H1 (cell line): ENCODE results near the gene RHEX. TPM values are rescaled to one million over a fixed set of nuclear protein-coding genes. Genes with fewer than 3 reads are reported as not detected.

ENCODE experiments used
- CTCF ChIA-PET: fragments of 300-600 bp; sonication (Branson Sonifier 250); formaldehyde crosslinking; loops from one replicate; lab custom pipeline; 2021; ENCODE audit not compliant: partially characterized antibody; lab: Charles Lee
- POLR2A ChIA-PET: fragments of 300-600 bp; sonication (Branson Sonifier 250); formaldehyde crosslinking; loops from one replicate; lab custom pipeline; 2021; ENCODE audit warnings: inconsistent platforms; ENCODE audit not compliant: partially characterized antibody; lab: Charles Lee
- DNase-seq, 2 experiments: peaks; one replicate each; pipeline versions ENCODE4 v3.0.0 to v3.0.0-alpha.2; 2010 to 2022; ENCODE audit warnings: low spot score in 2 of 2, low read depth in 1 of 2, mixed read lengths in 1 of 2
- FAIRE-seq: peaks from 2 replicates; lab custom pipeline; 2011; peaks lifted over from hg19 to GRCh38; lab: Jason Lieb, UNC
- H2AFZ ChIP-seq: 2 replicates; pipeline ENCODE4 v1.8.1; 2012; ENCODE audit warnings: low read length, inconsistent platforms
- H2AK5ac ChIP-seq: 2 replicates; pipeline ENCODE4 v1.6.1; 2013; ENCODE audit warnings: low read depth, low read length
- H2BK120ac ChIP-seq: replicated peaks from 2 replicates; pipeline ENCODE3; 2013; ENCODE audit warnings: low read depth, low read length, inconsistent platforms
- H2BK12ac ChIP-seq: 2 replicates; pipeline ENCODE4 v1.6.1; 2013; ENCODE audit warnings: low read depth, low read length
- H2BK15ac ChIP-seq: 2 replicates; pipeline ENCODE4 v1.6.1; 2013; ENCODE audit warnings: low read length
- H2BK20ac ChIP-seq: 2 replicates; pipeline ENCODE4 v1.6.1; 2013; ENCODE audit warnings: low read length
- H2BK5ac ChIP-seq: 2 replicates; pipeline ENCODE4 v1.6.1; 2013; ENCODE audit warnings: low read depth, low read length
- H3K14ac ChIP-seq: 2 replicates; pipeline ENCODE4 v1.6.1; 2013; ENCODE audit warnings: inconsistent platforms; ENCODE audit not compliant: insufficient read length
- H3K18ac ChIP-seq: 2 replicates; pipeline ENCODE4 v1.6.1; 2013; ENCODE audit warnings: low read length; ENCODE audit errors: extremely low read depth
- H3K23ac ChIP-seq: 2 replicates; pipeline ENCODE4 v1.6.1; 2013; ENCODE audit warnings: inconsistent platforms; ENCODE audit not compliant: insufficient read length
- H3K23me2 ChIP-seq: 2 replicates; pipeline ENCODE4 v1.6.1; 2013; ENCODE audit warnings: low read depth, low read length
- H3K27ac ChIP-seq: 2 replicates; pipeline ENCODE4 v1.6.1; 2011; ENCODE audit warnings: low read depth, low read length, inconsistent platforms
- H3K27me3 ChIP-seq, 4 experiments: replicated peaks in 1 of 4; 1 replicate in 1 of 4; 2 replicates in 3 of 4; pipeline versions ENCODE4 v1.6.1 to v1.8.1; 2011 to 2013; ENCODE audit warnings: low read length in 3 of 4, mild to moderate bottlenecking in 3 of 4, inconsistent platforms in 2 of 4, mixed read lengths in 2 of 4, moderate library complexity in 1 of 4; ENCODE audit not compliant: control insufficient read depth in 3 of 4, insufficient read depth in 3 of 4; ENCODE audit errors: extremely low read depth in 1 of 4
- H3K36me3 ChIP-seq, 4 experiments: 2 replicates each; pipeline versions ENCODE4 v1.6.1 to v1.8.1; 2011 to 2013; ENCODE audit warnings: mild to moderate bottlenecking in 4 of 4, low read length in 3 of 4, moderate library complexity in 2 of 4, control low read depth in 1 of 4, inconsistent platforms in 1 of 4; ENCODE audit not compliant: insufficient read depth in 4 of 4, control insufficient read depth in 2 of 4
- H3K4ac ChIP-seq: replicated peaks from 2 replicates; pipeline ENCODE3; 2013; ENCODE audit warnings: low read length, low read depth, mixed read lengths, inconsistent platforms; ENCODE audit not compliant: insufficient read length
- H3K4me1 ChIP-seq, 4 experiments: replicated peaks in 1 of 4; 1 replicate in 1 of 4; 2 replicates in 3 of 4; pipeline versions ENCODE4 v1.6.1 to v1.8.1; 2011 to 2013; ENCODE audit warnings: low read length in 3 of 4, inconsistent platforms in 2 of 4, mixed read lengths in 1 of 4; ENCODE audit not compliant: insufficient read depth in 4 of 4, control insufficient read depth in 3 of 4
- H3K4me2 ChIP-seq, 2 experiments: 2 replicates each; pipeline versions ENCODE4 v1.6.1 to v1.8.1; 2011 to 2013; ENCODE audit warnings: low read depth in 2 of 2, low read length in 2 of 2, control low read depth in 1 of 2, inconsistent platforms in 1 of 2, mild to moderate bottlenecking in 1 of 2; ENCODE audit not compliant: insufficient read depth in 1 of 2
- H3K4me3 ChIP-seq, 4 experiments: fragments of 200-600, 300-600 bp in 1 of 4; sonication (generic), shearing (Covaris generic), sonication (Bioruptor Twin) in 1 of 4; 2 replicates each; pipeline versions ENCODE4 v1.5.1 to v1.8.1; 2011 to 2016; ENCODE audit warnings: low read length in 4 of 4, low read depth in 3 of 4, control low read depth in 2 of 4, inconsistent platforms in 2 of 4, mild to moderate bottlenecking in 2 of 4, mixed read lengths in 1 of 4, moderate library complexity in 1 of 4; ENCODE audit not compliant: insufficient read depth in 2 of 4; ENCODE audit errors: extremely low read depth in 1 of 4
- H3K56ac ChIP-seq: replicated peaks from 2 replicates; pipeline ENCODE3; 2013; ENCODE audit warnings: low read depth, mild to moderate bottlenecking, mixed read lengths, low read length, inconsistent platforms; ENCODE audit not compliant: insufficient read length
- H3K79me1 ChIP-seq: 2 replicates; pipeline ENCODE4 v1.6.1; 2013; ENCODE audit warnings: low read depth, low read length, control low read depth
- H3K79me2 ChIP-seq, 2 experiments: 2 replicates each; pipeline versions ENCODE4 v1.6.1 to v1.8.1; 2012 to 2013; ENCODE audit warnings: low read length in 2 of 2, mild to moderate bottlenecking in 2 of 2, inconsistent platforms in 1 of 2; ENCODE audit not compliant: insufficient read depth in 2 of 2, control insufficient read depth in 1 of 2
- H3K9ac ChIP-seq, 4 experiments: replicated peaks in 1 of 4; 1 replicate in 1 of 4; 2 replicates in 3 of 4; pipeline versions ENCODE4 v1.6.1 to v1.8.1; 2011 to 2013; ENCODE audit warnings: low read depth in 3 of 4, low read length in 3 of 4, control low read depth in 2 of 4, mild to moderate bottlenecking in 2 of 4, moderate library complexity in 2 of 4, inconsistent platforms in 1 of 4; ENCODE audit errors: extremely low read depth in 1 of 4
- H3K9me3 ChIP-seq, 2 experiments: 2 replicates each; pipeline versions ENCODE4 v1.6.1 to v1.8.1; 2012 to 2013; ENCODE audit warnings: mild to moderate bottlenecking in 2 of 2, moderate library complexity in 2 of 2, control low read depth in 1 of 2, inconsistent platforms in 1 of 2, low read depth in 1 of 2, low read length in 1 of 2, mixed read lengths in 1 of 2; ENCODE audit not compliant: insufficient read depth in 2 of 2
- H4K20me1 ChIP-seq, 2 experiments: replicated peaks in 1 of 2; 2 replicates each; pipeline versions ENCODE3 to v1.8.1; 2011 to 2013; ENCODE audit warnings: inconsistent platforms in 2 of 2, low read length in 2 of 2, mild to moderate bottlenecking in 1 of 2; ENCODE audit not compliant: insufficient read depth in 2 of 2, control insufficient read depth in 1 of 2
- H4K5ac ChIP-seq: 2 replicates; pipeline ENCODE4 v1.6.1; 2013; ENCODE audit warnings: low read length, low read depth, mixed read lengths, inconsistent platforms; ENCODE audit not compliant: insufficient read length
- H4K8ac ChIP-seq: 2 replicates; pipeline ENCODE4 v1.8.0; 2013; ENCODE audit warnings: mild to moderate bottlenecking, moderate library complexity, low read length, inconsistent platforms; ENCODE audit not compliant: insufficient read depth; ENCODE audit errors: extremely low read depth
- H4K91ac ChIP-seq: replicated peaks from 2 replicates; pipeline ENCODE3; 2013; ENCODE audit warnings: low read length, mixed read lengths, inconsistent platforms; ENCODE audit not compliant: insufficient read length
- CBX5 ChIP-seq: fragments of 300-800, 300-1000 bp; sonication (generic); IDR thresholded peaks from 2 replicates; pipeline ENCODE4 v1.7.1; 2016; ENCODE audit warnings: antibody characterized with exemption, low read length, low read depth
- CBX8 ChIP-seq: fragments of 300-800, 300-1000 bp; sonication (generic); IDR thresholded peaks from 2 replicates; pipeline ENCODE4 v1.7.1; 2016; ENCODE audit warnings: low read depth, low read length, borderline replicate concordance
- SUZ12 ChIP-seq: fragments of 200-600 bp; sonication (generic); IDR thresholded peaks from 2 replicates; pipeline ENCODE4 v1.6.1; 2012; ENCODE audit warnings: mild to moderate bottlenecking, inconsistent platforms, low read length, moderate library complexity, mixed read lengths
- TEAD4 ChIP-seq: IDR thresholded peaks from 2 replicates; pipeline ENCODE4 v1.6.1; 2012; ENCODE audit warnings: low read depth, low read length, inconsistent platforms, mixed read lengths
- WGBS, 2 experiments: shearing (Covaris generic) in 1 of 2; methylation state at CpG; one replicate each; pipeline versions ENCODE4 v1.1.6 to v1.1.7; 2013 to 2015; ENCODE audit warnings: low lambda C conversion rate in 2 of 2, mixed read lengths in 2 of 2, inconsistent platforms in 1 of 2, low coverage in 1 of 2, missing lambda C conversion rate in 1 of 2; ENCODE audit not compliant: insufficient replicate concordance in 2 of 2, insufficient coverage in 1 of 2, insufficient read length in 1 of 2; ENCODE audit errors: extremely low coverage in 1 of 2, missing lambda C conversion rate in 1 of 2; 5-methylcytosine and 5-hydroxymethylcytosine counted together
- polyA plus RNA-seq, 7 experiments: library from polyadenylated mRNA; depleted of rRNA in 3 of 7; stranded (reverse) in 5 of 7; unstranded in 2 of 7; fragments of >200 nt in 5 of 7; fragments of 200-250 nt in 2 of 7; gene quantifications; 1 replicate in 5 of 7; 2 replicates in 1 of 7; 4 replicates in 1 of 7; pipeline versions ENCODE4 v1.2.1 to v1.2.3, GENCODE V29; 2011 to 2013; ENCODE audit warnings: missing spikeins in 2 of 7, mixed read lengths in 2 of 7
- total RNA-seq: library from RNA; stranded (reverse); fragmentation: NEBNext Ultra II Directional; extraction: Animal tissue kit (Norgen Biotek cat#: 25700); gene quantifications from 2 replicates; pipeline ENCODE4 v1.2.1, GENCODE V29; 2021

RHEX gene
- total and polyA plus RNA-seq, 2 of the 8 experiments (the other 6 are each of a cell fraction or from before 2014, with no cell fraction given): not detected

DNA sequence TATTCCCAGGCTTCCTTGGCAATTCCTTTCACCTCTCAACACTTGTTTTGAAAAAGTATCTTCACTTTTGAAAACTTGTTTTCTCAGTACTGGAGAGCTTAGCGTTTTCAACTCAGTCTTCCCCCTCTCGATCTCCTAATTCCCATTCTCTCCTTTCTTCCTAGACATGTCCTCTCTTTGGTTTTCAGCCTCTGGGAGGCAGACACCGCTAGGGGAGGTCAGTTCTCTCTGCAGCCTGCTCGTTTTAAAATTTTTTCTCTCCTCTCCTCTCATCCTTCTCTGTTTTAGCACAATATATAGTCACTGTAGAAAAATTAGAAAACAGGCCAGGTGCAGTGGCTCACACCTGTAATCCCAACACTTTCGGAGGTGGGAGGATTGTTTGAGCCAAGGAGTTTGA is 12.6 kb upstream of the RHEX start:
- Histone ChIP-seq H4K5ac (no peak overlapping the region), H2BK15ac (no peak overlapping the region), H2BK120ac (no peak overlapping the region), H2BK12ac (no peak overlapping the region), H2BK20ac (no peak overlapping the region), H4K20me1 (no peaks in the 10 kb centered on the region), H3K9ac (no peak overlapping the region), H3K56ac (no peak overlapping the region), H3K79me1 (no peaks in the 10 kb centered on the region), H3K4me1 (peaks cover 2 to 9% (median 3%) of the 10 kb centered on the region in 4 experiments; a peak in 5 of 7 replicates), H3K18ac (no peak overlapping the region), H3K36me3 (no peaks in the 10 kb centered on the region), H3K23ac (no peak overlapping the region)
- 72% methylated on average over 5 of the region's 5 CpGs; no CpG with 5 or more reads in 1 of the 2 experiments for WGBS, 2 experiments
- ChIA-PET POLR2A (no interaction called here), CTCF (interaction anchor here (0.7 to 1.6 kb wide), 4 partner anchors 11 to 67 kb away, joined by 3 to 7 read pairs (median 4); no protein-coding TSS in a partner anchor)
- FAIRE-seq: no peak
- TF ChIP-seq SUZ12: no peak
- no peak for TF ChIP-seq CBX5
- TF ChIP-seq TEAD4: no peak
- TF ChIP-seq CBX8: no peak
- TF ChIP-seq, all 59 proteins: peak for 0
- Histone ChIP-seq H3K23me2 (no peaks in the 10 kb centered on the region), H3K9me3 (no peaks in the 10 kb centered on the region), H2AK5ac (no peak overlapping the region), H3K79me2 (no peaks in the 10 kb centered on the region), H4K91ac (no peak overlapping the region), H3K27ac (no peak overlapping the region), H2BK5ac (no peak overlapping the region), H3K14ac (no peak overlapping the region), H4K8ac (no peak overlapping the region), H3K4me3 (no peak overlapping the region), H2AFZ (no peak overlapping the region), H3K4me2 (no peak overlapping the region), H3K4ac (no peak overlapping the region), H3K27me3 (no peaks in the 10 kb centered on the region)
- DNase-seq: peak in 1 of 2 experiments; percentile 32
